LHCN-M2 (cell line): ENCODE data around the gene PPP1R12C. TPM values are rescaled to one million over a fixed set of nuclear protein-coding genes. Genes with fewer than 3 reads are reported as not detected.

ENCODE experiments used
- DNase-seq: peaks from one replicate; pipeline ENCODE4 v3.0.0-alpha.2; 2012; ENCODE audit warnings: low read depth
- total RNA-seq: library from RNA; depleted of rRNA; stranded (reverse); fragments of >200 nt; gene quantifications from 2 replicates; pipeline ENCODE4 v1.2.3, GENCODE V29; 2014

The PPP1R12C gene
- total RNA-seq, 1 experiment from 2014 or later = 90.4 TPM

- DNase-seq = no peak
Observed at GRCh38 chr19:55146705-55147273, 29.4 kb upstream of the PPP1R12C start.

- DNase-seq = no peak
Observed at GRCh38 chr19:55146078-55146704, 28.8 kb upstream of the PPP1R12C start.

- DNase-seq = no peak
Observed at GRCh38 chr19:55145232-55145631, 27.8 kb upstream of the PPP1R12C start.

- no peak for DNase-seq
Observed at GRCh38 chr19:55141696-55142095, 24.3 kb upstream of the PPP1R12C start.

- no peak for DNase-seq
Observed at GRCh38 chr19:55137915-55138314, 20.5 kb upstream of the PPP1R12C start.

- no peak for DNase-seq
Observed at GRCh38 chr19:55136399-55137102, 19.1 kb upstream of the PPP1R12C start.

- no peak for DNase-seq
Observed at GRCh38 chr19:55134736-55135135, 17.3 kb upstream of the PPP1R12C start.

GRCh38 chr19:55133639-55134444 lies 16.4 kb upstream of the PPP1R12C start:
- DNase-seq = no peak

- no peak for DNase-seq
Observed at GRCh38 chr19:55132453-55133129, 15.2 kb upstream of the PPP1R12C start.

GRCh38 chr19:55131421-55131820 lies 14.0 kb upstream of the PPP1R12C start:
- DNase-seq = no peak

GRCh38 chr19:55119053-55119452 lies 1.6 kb upstream of the PPP1R12C start:
- no peak for DNase-seq

- DNase-seq = peak; percentile 75
Observed at GRCh38 chr19:55118401-55118991, 1.1 kb upstream of the PPP1R12C start.

GRCh38 chr19:55117663-55118391 lies 390 bp upstream of the PPP1R12C start:
- DNase-seq = peak; percentile 99

GRCh38 chr19:55116232-55116858 lies 1.1 kb downstream of the PPP1R12C start:
- peak; percentile 57 for DNase-seq

- no peak for DNase-seq
Observed at GRCh38 chr19:55115446-55116065, 1.9 kb downstream of the PPP1R12C start.

GRCh38 chr19:55114566-55115145 lies 2.8 kb downstream of the PPP1R12C start:
- no peak for DNase-seq

GRCh38 chr19:55113570-55114039 lies 3.8 kb downstream of the PPP1R12C start:
- DNase-seq = peak; percentile 48

- no peak for DNase-seq
Observed at GRCh38 chr19:55112777-55113569, 4.5 kb downstream of the PPP1R12C start.
